HepG2 (cell line): ENCODE measurements around the gene CLDN19. TPM values are rescaled to one million over a fixed set of nuclear protein-coding genes. Genes with fewer than 3 reads are reported as not detected.
A peak's percentile ranks its signal among the peaks of the same experiment; 100 is the strongest.

Source experiments
- NFKB2 ChIP-seq: sonication (generic); formaldehyde crosslinking; IDR thresholded peaks from 2 replicates; pipeline ENCODE4 v1.4.0; 2020; ENCODE audit warnings: missing genetic modification reagents, borderline replicate concordance
- ZBTB3 ChIP-seq: sonication (generic); formaldehyde crosslinking; IDR thresholded peaks from 2 replicates; pipeline ENCODE4 v1.4.0; 2020; ENCODE audit warnings: low read depth, mild to moderate bottlenecking, moderate library complexity, missing genetic modification reagents, borderline replicate concordance
- ZNF24 ChIP-seq: fragments of 450-650 bp; IDR thresholded peaks from 2 replicates; pipeline ENCODE4 v1.6.1; 2017; ENCODE audit warnings: antibody characterized with exemption, mild to moderate bottlenecking
- ZNF331 ChIP-seq: sonication (generic); formaldehyde crosslinking; IDR thresholded peaks from 2 replicates; pipeline ENCODE4 v1.4.0; 2020; ENCODE audit warnings: missing genetic modification reagents
- ZNF337 ChIP-seq: sonication (generic); formaldehyde crosslinking; IDR thresholded peaks from 2 replicates; pipeline ENCODE4 v1.5.1; 2020; ENCODE audit warnings: missing genetic modification reagents, low read depth, mild to moderate bottlenecking, borderline replicate concordance
- ZNF790 ChIP-seq: sonication (generic); formaldehyde crosslinking; IDR thresholded peaks from 2 replicates; pipeline ENCODE4 v1.8.0; 2022; ENCODE audit warnings: missing genetic modification reagents, mild to moderate bottlenecking, borderline replicate concordance
- polyA plus RNA-seq, 8 experiments: library from polyadenylated mRNA; depleted of rRNA in 3 of 8; stranded (reverse) in 7 of 8; unstranded in 1 of 8; fragments of >200 nt; fragmentation: Illumina TruSeq in 4 of 8; extraction: Trizol in 4 of 8; gene quantifications; 2 replicates each; pipeline versions ENCODE4 v1.2.1 to v1.2.3, GENCODE V29; 2011 to 2016; ENCODE audit warnings: low read depth in 4 of 8, missing spikeins in 1 of 8, mixed read lengths in 1 of 8; ENCODE audit not compliant: insufficient read depth in 1 of 8
- total RNA-seq, 5 experiments: library from RNA; depleted of rRNA; stranded (reverse); fragments of >200 nt; fragmentation: Illumina TruSeq; extraction: Trizol; gene quantifications; 2 replicates each; pipeline ENCODE4 v1.2.3, GENCODE V29; 2016; ENCODE audit warnings: low read depth in 1 of 5
- TF ChIP-seq, protein P1 (sequence below): sonication (generic); formaldehyde crosslinking; IDR thresholded peaks from 2 replicates; pipeline ENCODE4 v1.9.0; 2021; ENCODE audit warnings: missing genetic modification reagents, mild to moderate bottlenecking, borderline replicate concordance
- TF ChIP-seq, protein P2 (sequence below): sonication (generic); formaldehyde crosslinking; IDR thresholded peaks from 2 replicates; pipeline ENCODE4 v1.8.1; 2023; ENCODE audit warnings: missing genetic modification reagents, mild to moderate bottlenecking, borderline replicate concordance
- TF ChIP-seq, protein P3 (sequence below): conservative IDR thresholded peaks from 2 replicates; pipeline ENCODE4 v1.6.1; 2018; ENCODE audit warnings: missing genetic modification reagents
- TF ChIP-seq, protein P4 (sequence below): sonication (generic); formaldehyde crosslinking; IDR thresholded peaks from 2 replicates; pipeline ENCODE4 v1.8.1; 2023; ENCODE audit warnings: mild to moderate bottlenecking, inconsistent platforms, moderate library complexity, missing genetic modification reagents, borderline replicate concordance
- TF ChIP-seq, protein P5 (sequence below): sonication (generic); formaldehyde crosslinking; IDR thresholded peaks from 2 replicates; pipeline ENCODE4 v1.5.1; 2020; ENCODE audit warnings: missing genetic modification reagents, mild to moderate bottlenecking, borderline replicate concordance
- TF ChIP-seq, protein P6 (sequence below): sonication (generic); formaldehyde crosslinking; IDR thresholded peaks from one replicate; pipeline ENCODE4 v1.5.1; 2020; ENCODE audit warnings: mild to moderate bottlenecking, missing genetic modification reagents; ENCODE audit errors: not compliant biosample characterization

CLDN19 gene
- total and polyA plus RNA-seq, 2 of the 13 experiments (the other 11 are each of a cell fraction or from before 2014, with no cell fraction given): 5.0 to 7.6 TPM

DNA sequence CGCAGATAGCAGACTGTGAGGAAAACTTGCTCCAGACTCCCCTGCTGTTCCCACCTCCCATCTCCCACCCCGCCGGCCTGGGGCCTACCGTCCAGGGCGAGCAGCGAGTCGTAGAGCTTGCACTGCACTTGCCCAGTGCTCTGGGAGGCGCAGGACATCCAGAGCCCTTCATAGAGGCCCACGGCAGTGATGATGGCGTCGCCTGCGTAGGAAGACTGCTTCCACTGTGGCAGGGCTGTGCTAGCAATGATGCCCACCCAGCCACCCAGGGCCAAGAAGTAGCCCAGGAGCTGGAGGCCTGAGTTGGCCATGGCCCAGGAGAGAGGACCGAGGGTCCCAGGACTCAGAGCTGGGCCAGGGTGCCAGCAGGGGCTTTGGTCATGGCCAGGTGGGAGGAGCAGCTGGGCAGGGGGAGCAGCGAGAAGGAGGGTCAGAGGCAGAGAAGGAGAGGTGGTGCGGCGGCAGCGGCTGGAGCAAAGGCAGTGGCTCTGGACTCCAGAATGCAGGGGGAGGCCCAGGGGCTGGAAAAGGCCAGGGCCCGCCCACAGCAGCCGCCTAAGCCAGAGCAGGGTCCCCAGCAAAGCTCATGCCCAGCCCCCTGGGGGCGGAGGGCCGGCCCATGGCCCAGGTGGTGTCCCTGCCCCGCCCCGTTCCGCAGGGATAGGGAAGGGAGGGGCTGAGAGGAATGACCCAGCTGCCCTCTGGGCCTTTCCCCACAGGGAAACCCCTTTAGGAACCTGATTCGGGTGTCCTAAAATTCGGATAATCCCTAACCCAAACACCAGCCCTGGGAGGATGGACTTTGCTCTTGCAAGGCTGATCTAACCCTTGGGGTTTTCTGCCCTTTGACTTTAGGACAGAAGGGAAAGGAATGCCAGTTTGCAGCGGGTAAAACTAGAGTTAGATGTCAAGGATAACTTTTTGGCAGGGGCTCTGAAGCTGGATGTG is at the start of gene CLDN19 (continued):
- TF ChIP-seq, protein P1, sequence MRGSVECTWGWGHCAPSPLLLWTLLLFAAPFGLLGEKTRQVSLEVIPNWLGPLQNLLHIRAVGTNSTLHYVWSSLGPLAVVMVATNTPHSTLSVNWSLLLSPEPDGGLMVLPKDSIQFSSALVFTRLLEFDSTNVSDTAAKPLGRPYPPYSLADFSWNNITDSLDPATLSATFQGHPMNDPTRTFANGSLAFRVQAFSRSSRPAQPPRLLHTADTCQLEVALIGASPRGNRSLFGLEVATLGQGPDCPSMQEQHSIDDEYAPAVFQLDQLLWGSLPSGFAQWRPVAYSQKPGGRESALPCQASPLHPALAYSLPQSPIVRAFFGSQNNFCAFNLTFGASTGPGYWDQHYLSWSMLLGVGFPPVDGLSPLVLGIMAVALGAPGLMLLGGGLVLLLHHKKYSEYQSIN: no peak
- TF ChIP-seq, protein P2, sequence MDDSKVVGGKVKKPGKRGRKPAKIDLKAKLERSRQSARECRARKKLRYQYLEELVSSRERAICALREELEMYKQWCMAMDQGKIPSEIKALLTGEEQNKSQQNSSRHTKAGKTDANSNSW (CRISPR knock-in tag): no peak
- peak; percentile 75; the same call in 1 of the 2 replicates for TF ChIP-seq NFKB2 (CRISPR knock-in tag)
- TF ChIP-seq, protein P3, sequence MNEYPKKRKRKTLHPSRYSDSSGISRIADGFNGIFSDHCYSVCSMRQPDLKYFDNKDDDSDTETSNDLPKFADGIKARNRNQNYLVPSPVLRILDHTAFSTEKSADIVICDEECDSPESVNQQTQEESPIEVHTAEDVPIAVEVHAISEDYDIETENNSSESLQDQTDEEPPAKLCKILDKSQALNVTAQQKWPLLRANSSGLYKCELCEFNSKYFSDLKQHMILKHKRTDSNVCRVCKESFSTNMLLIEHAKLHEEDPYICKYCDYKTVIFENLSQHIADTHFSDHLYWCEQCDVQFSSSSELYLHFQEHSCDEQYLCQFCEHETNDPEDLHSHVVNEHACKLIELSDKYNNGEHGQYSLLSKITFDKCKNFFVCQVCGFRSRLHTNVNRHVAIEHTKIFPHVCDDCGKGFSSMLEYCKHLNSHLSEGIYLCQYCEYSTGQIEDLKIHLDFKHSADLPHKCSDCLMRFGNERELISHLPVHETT: no peak
- no peak for TF ChIP-seq ZNF331 (CRISPR knock-in tag)
- TF ChIP-seq, protein P4, sequence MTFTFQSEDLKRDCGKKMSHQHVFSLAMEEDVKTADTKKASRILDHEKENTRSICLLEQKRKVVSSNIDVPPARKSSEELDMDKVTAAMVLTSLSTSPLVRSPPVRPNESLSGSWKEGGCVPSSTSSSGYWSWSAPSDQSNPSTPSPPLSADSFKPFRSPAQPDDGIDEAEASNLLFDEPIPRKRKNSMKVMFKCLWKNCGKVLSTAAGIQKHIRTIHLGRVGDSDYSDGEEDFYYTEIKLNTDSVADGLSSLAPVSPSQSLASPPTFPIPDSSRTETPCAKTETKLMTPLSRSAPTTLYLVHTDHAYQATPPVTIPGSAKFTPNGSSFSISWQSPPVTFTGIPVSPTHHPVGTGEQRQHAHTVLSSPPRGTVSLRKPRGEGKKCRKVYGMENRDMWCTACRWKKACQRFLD: peak; percentile 24; the same call in 1 of the 2 replicates
- TF ChIP-seq ZNF337 (CRISPR knock-in tag): no peak
- TF ChIP-seq, protein P5, sequence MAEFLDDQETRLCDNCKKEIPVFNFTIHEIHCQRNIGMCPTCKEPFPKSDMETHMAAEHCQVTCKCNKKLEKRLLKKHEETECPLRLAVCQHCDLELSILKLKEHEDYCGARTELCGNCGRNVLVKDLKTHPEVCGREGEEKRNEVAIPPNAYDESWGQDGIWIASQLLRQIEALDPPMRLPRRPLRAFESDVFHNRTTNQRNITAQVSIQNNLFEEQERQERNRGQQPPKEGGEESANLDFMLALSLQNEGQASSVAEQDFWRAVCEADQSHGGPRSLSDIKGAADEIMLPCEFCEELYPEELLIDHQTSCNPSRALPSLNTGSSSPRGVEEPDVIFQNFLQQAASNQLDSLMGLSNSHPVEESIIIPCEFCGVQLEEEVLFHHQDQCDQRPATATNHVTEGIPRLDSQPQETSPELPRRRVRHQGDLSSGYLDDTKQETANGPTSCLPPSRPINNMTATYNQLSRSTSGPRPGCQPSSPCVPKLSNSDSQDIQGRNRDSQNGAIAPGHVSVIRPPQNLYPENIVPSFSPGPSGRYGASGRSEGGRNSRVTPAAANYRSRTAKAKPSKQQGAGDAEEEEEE: no peak
- TF ChIP-seq ZBTB3 (CRISPR knock-in tag): no peak
- TF ChIP-seq ZNF790 (CRISPR knock-in tag): no peak
- TF ChIP-seq, protein P6, sequence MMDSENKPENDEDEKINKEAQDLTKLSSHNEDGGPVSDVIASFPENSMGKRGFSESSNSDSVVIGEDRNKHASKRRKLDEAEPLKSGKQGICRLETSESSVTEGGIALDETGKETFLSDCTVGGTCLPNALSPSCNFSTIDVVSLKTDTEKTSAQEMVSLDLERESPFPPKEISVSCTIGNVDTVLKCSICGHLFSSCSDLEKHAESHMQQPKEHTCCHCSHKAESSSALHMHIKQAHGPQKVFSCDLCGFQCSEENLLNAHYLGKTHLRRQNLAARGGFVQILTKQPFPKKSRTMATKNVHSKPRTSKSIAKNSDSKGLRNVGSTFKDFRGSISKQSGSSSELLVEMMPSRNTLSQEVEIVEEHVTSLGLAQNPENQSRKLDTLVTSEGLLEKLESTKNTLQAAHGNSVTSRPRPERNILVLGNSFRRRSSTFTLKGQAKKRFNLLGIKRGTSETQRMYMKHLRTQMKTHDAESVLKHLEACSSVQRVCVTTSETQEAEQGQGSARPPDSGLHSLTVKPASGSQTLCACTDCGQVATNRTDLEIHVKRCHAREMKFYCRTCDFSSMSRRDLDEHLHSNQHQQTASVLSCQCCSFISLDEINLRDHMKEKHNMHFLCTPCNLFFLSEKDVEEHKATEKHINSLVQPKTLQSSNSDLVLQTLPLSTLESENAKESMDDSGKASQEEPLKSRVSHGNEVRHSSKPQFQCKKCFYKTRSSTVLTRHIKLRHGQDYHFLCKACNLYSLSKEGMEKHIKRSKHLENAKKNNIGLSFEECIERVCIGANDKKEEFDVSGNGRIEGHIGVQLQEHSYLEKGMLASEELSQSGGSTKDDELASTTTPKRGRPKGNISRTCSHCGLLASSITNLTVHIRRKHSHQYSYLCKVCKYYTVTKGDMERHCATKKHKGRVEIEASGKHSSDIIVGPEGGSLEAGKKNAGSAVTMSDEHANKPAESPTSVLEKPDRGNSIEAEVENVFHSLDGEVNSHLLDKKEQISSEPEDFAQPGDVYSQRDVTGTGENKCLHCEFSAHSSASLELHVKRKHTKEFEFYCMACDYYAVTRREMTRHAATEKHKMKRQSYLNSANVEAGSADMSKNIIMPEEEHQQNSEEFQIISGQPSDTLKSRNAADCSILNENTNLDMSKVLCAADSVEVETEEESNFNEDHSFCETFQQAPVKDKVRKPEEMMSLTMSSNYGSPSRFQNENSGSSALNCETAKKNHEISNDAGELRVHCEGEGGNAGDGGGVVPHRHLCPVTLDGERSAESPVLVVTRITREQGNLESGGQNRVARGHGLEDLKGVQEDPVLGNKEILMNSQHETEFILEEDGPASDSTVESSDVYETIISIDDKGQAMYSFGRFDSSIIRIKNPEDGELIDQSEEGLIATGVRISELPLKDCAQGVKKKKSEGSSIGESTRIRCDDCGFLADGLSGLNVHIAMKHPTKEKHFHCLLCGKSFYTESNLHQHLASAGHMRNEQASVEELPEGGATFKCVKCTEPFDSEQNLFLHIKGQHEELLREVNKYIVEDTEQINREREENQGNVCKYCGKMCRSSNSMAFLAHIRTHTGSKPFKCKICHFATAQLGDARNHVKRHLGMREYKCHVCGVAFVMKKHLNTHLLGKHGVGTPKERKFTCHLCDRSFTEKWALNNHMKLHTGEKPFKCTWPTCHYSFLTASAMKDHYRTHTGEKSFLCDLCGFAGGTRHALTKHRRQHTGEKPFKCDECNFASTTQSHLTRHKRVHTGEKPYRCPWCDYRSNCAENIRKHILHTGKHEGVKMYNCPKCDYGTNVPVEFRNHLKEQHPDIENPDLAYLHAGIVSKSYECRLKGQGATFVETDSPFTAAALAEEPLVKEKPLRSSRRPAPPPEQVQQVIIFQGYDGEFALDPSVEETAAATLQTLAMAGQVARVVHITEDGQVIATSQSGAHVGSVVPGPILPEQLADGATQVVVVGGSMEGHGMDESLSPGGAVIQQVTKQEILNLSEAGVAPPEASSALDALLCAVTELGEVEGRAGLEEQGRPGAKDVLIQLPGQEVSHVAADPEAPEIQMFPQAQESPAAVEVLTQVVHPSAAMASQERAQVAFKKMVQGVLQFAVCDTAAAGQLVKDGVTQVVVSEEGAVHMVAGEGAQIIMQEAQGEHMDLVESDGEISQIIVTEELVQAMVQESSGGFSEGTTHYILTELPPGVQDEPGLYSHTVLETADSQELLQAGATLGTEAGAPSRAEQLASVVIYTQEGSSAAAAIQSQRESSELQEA (CRISPR knock-in tag): peak; percentile 49
- no peak for TF ChIP-seq ZNF24
